WTC11 (cell line): Measurements from ENCODE around the gene CYP2R1.

Source experiments
- ARID4B ChIP-seq: sonication (generic); formaldehyde crosslinking; IDR thresholded peaks from 2 replicates; pipeline ENCODE4 v1.8.0; 2023; ENCODE audit warnings: missing genetic modification reagents, mild to moderate bottlenecking, borderline replicate concordance
- ATF3 ChIP-seq: sonication (generic); formaldehyde crosslinking; conservative IDR thresholded peaks from 2 replicates; pipeline ENCODE4 v1.8.1; 2022; ENCODE audit warnings: mild to moderate bottlenecking, missing genetic modification reagents
- CREB1 ChIP-seq: sonication (generic); formaldehyde crosslinking; IDR thresholded peaks from 2 replicates; pipeline ENCODE4 v1.8.0; 2023; ENCODE audit warnings: mild to moderate bottlenecking, missing genetic modification reagents
- CTCF ChIP-seq: fragments of 200-600 bp; IDR thresholded peaks from 2 replicates; pipeline ENCODE4 v1.8.0; 2022; ENCODE audit warnings: antibody characterized with exemption
- E2F1 ChIP-seq: sonication (generic); formaldehyde crosslinking; IDR thresholded peaks from 2 replicates; pipeline ENCODE4 v1.8.0; 2022; ENCODE audit warnings: mild to moderate bottlenecking, missing genetic modification reagents
- GABPB1 ChIP-seq: sonication (generic); formaldehyde crosslinking; IDR thresholded peaks from 2 replicates; pipeline ENCODE4 v1.8.1; 2023; ENCODE audit warnings: mild to moderate bottlenecking, missing genetic modification reagents
- JAZF1 ChIP-seq: fragments of 250-450 bp; sonication (Bioruptor Pico); IDR thresholded peaks from 2 replicates; pipeline ENCODE4 v1.9.0; 2021; ENCODE audit warnings: moderate library complexity, mild to moderate bottlenecking, inconsistent platforms
- PREB ChIP-seq: sonication (generic); formaldehyde crosslinking; IDR thresholded peaks from 2 replicates; pipeline ENCODE4 v1.8.1; 2022; ENCODE audit warnings: mild to moderate bottlenecking, missing genetic modification reagents, moderate library complexity, borderline replicate concordance
- USF1 ChIP-seq: sonication (generic); formaldehyde crosslinking; IDR thresholded peaks from 2 replicates; pipeline ENCODE4 v1.8.0; 2022; ENCODE audit warnings: mild to moderate bottlenecking, missing genetic modification reagents
- ZNF121 ChIP-seq: sonication (generic); formaldehyde crosslinking; IDR thresholded peaks from 2 replicates; pipeline ENCODE4 v1.8.0; 2023; ENCODE audit warnings: missing genetic modification reagents

- TF ChIP-seq ARID4B (CRISPR knock-in tag) (no peak), CTCF (no peak), ZNF121 (no peak), E2F1 (CRISPR knock-in tag) (no peak), PREB (CRISPR knock-in tag) (no peak), USF1 (CRISPR knock-in tag) (no peak), JAZF1 (CRISPR knock-in tag) (no peak), CREB1 (CRISPR knock-in tag) (no peak), ATF3 (no peak), GABPB1 (no peak)
Measured at GRCh38 chr11:14854057-14854456, 38.0 kb downstream of the CYP2R1 start.
